Prostate gland (tissue), 2 donors: ENCODE results near the gene OR2H2.

Experiments used
- POLR2A ChIP-seq: fragments of 450-650 bp; IDR thresholded peaks from one replicate; pipeline ENCODE4 v1.6.1; 2016; ENCODE audit warnings: antibody characterized with exemption, mild to moderate bottlenecking
- POLR2AphosphoS5 ChIP-seq: sonication (generic); formaldehyde crosslinking; IDR thresholded peaks from one replicate; pipeline ENCODE4 v1.6.1; 2017; ENCODE audit warnings: antibody characterized with exemption
- TF ChIP-seq, protein P1 (sequence below), 4 experiments: fragments of 200-600 bp in 2 of 4; fragments of 450-650 bp in 2 of 4; sonication (generic) in 2 of 4; IDR thresholded peaks; 1 replicate in 3 of 4; 2 replicates in 1 of 4; pipeline ENCODE4 v1.5.1; 2016 to 2019; ENCODE audit warnings: antibody characterized with exemption in 4 of 4, mild to moderate bottlenecking in 2 of 4, moderate library complexity in 2 of 4

- TF ChIP-seq, protein P1, sequence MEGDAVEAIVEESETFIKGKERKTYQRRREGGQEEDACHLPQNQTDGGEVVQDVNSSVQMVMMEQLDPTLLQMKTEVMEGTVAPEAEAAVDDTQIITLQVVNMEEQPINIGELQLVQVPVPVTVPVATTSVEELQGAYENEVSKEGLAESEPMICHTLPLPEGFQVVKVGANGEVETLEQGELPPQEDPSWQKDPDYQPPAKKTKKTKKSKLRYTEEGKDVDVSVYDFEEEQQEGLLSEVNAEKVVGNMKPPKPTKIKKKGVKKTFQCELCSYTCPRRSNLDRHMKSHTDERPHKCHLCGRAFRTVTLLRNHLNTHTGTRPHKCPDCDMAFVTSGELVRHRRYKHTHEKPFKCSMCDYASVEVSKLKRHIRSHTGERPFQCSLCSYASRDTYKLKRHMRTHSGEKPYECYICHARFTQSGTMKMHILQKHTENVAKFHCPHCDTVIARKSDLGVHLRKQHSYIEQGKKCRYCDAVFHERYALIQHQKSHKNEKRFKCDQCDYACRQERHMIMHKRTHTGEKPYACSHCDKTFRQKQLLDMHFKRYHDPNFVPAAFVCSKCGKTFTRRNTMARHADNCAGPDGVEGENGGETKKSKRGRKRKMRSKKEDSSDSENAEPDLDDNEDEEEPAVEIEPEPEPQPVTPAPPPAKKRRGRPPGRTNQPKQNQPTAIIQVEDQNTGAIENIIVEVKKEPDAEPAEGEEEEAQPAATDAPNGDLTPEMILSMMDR (IDR thresholded peaks at IDR 0.05) = no peak
- TF ChIP-seq POLR2A (no peak), POLR2AphosphoS5 (no peak)
Measured at GRCh38 chr6:29625337-29625930, 40.5 kb downstream of the OR2H2 start.
